Measurements from ENCODE around the gene SLCO4A1.
A peak's percentile ranks its signal among the peaks of the same experiment; 100 is the strongest.

The SLCO4A1 gene

DNA sequence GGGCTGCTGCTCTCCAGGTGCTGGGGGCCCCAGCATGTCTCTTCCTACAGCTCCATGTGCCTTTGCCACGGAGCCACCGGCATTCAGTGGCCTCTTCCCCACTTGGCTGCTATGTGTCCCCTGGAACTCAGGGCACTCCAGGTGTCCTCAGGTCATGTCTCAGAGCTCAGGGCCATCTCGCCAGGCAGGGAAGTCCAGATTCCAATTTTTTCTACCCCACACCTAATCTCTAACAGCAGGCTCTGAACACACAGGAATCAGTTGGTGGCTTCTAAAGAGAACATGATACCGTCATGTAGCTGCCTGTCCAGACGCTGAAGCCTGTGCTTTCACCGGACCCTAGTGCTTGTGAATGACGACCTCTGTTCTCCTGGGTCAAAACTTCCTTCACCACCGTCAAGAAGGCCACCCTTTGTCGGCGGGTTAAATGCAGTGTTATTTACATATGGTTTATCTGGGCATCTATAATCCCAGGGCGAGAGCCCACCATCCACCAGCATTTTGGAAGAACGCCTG lies 4.2 kb upstream of the SLCO4A1 start:
- DNase-seq (ENCODE audit: low spot score), result no peak

DNA sequence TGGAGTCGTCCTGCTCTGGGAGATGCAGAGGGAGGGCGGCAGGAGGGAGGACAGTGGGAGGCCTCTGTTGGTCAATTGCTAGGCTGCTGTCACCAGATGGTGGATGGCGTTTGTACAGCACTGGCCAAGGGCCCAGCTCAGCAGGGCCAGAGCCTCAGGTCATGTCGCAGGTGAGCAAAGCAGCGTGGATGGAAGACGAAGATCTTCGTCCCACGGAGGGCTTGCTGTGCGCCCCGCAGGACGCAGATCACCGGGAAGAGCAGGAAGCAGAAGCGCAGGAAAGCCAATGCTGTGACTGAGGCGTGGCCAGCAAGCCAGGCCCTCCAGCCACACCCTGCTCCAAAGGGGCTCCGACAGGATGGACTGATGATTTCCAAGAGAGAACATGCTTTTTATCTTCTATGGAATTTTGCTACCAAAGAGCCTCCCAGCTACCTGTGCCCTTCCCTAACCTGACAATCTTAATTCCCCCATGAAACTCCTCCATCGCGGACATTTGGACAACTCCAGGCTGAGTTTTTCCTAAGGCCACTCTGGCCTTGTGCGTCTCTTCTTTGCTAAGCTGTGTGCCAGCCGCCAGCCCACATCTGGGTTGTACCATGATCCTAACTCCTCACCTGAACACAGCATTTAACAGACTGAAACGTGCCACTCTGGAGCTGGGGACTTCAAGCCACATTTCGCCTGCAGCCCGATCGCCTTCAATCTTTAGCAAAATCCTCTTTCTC lies 3.5 kb upstream of the SLCO4A1 start:
- DNase-seq (ENCODE audit: low spot score), result no peak

GRCh38 chr20:62639765-62640164 lies 2.5 kb upstream of the SLCO4A1 start:
- no peak for DNase-seq (ENCODE audit: low spot score)

DNA sequence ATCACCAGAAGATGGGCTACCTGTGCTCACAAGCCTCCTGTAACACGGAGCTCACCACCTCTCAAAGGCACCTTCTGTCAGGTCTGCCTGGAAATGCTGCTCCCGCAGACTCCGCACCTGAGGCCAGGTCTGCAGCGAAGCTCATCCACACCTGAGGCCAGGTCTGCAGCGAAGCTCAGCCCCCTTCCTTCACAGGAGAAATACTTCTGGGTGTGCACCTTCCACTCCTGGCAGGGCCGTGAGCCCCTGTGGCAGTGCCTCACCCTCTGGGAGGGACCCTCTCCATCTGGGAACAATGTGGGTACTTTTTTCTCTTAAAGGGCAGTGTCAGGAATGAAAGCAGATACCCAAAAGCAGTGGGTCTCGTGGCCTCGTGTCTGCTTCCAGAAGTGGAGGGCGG lies 1.4 kb upstream of the SLCO4A1 start:
- no peak for DNase-seq (ENCODE audit: low spot score)

DNA sequence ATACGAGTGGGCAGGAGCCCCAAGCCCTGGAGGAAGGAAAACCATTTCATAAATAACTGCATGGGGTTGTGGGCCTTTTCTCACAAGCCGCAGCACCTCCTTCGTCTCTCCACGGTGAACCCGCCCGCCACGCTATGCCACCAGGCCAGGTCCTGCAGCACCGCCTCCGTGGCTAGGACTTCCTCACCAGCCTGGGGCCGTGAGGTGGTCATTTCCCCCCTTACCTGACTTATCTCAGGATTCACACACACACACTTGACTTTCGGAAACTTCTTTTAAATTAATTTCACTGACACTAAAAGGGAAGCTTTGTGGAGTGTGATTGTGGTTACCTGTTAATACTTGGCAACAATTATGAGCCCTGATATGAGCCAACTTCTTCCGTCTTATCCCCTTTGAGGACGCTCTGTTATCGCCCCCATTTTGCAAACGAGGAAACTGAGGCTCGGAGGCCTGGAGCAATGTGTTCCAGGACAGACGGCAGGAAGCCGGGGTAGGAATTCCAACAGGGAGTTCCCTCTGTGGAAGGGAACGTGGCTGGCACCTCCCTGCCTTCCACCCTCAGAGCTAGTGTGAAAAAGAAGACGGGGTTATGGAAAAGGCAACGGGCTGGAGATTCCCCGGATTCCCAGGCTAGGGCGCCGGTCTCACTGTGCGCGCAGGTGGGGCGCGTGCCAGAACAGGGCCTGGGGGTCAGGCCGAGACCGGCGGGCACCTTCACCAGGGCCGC lies 817 bp upstream of the SLCO4A1 start:
- DNase-seq (ENCODE audit: low spot score), result peak; percentile 16

DNA sequence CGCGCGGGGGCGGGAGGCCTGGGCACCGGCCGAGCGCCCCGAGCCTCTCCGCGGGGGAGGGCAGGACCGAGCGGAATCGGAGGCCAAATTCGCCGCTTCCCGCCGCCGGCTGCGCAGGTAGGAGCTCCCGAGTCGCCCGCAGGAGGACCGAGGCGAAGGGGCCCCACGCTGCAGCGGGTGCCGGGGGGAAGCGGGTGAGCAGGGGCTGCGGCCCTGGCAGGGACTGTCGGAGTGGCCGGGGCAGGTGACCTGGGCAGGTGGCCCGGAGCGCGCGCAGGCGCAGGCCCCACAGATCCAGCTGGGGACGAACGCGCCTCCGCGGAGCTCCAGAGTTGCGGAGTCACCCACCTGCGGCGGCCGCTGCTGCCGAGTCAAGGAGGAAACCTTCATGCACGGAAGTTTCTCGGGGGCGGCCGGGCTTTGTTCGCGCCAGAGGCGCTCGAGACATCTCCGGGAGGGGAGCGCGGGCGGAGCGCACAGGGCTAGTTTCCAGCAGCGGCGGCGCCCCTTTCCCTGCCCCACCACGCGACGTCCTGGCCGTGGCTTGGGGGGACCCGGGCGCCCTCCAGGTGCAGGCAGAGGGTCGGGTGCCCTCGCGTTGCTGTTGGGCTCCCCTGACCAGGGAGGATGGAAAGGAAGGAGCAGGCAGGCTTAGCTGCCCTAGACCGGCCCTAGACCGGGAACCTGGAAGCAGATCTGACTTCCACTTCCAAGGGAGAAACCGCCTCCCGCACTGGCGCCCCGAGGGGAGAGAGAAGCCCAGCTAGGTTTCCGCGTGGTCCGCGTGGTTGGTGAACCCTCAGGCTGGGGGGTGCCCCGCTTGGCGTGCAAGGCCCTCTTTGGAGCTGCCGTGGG lies 590 bp downstream of the SLCO4A1 start:
- DNase-seq (ENCODE audit: low spot score), result peak; percentile 70

DNA sequence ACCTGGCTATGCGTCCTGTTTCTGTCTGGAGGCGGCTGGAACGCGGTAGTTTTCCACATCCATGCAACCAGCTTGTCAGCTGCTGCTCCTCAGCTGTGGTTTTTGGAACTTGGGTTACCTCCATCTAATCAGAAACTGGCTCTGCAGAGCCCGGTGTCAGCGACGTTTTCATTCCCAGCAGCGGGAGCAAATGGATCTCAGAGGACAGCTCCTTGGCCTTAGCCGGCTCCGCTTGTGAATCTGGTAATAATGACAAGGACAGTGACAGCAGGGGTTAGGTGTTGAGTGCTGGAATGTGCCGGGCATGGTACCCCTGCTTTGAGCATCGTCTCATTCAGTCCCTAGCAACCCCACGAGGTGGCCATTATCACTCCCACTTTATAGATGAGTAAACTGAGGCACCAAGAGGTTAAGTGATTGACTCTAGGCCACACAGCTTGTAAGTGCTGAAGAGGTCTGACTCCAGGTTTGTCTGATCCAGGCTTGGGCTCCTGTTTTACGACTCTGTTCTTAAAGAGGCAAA lies 1.3 kb downstream of the SLCO4A1 start:
- no peak for DNase-seq (ENCODE audit: low spot score)

GRCh38 chr20:62644044-62644795 lies 1.9 kb downstream of the SLCO4A1 start:
- no peak for DNase-seq (ENCODE audit: low spot score)

DNA sequence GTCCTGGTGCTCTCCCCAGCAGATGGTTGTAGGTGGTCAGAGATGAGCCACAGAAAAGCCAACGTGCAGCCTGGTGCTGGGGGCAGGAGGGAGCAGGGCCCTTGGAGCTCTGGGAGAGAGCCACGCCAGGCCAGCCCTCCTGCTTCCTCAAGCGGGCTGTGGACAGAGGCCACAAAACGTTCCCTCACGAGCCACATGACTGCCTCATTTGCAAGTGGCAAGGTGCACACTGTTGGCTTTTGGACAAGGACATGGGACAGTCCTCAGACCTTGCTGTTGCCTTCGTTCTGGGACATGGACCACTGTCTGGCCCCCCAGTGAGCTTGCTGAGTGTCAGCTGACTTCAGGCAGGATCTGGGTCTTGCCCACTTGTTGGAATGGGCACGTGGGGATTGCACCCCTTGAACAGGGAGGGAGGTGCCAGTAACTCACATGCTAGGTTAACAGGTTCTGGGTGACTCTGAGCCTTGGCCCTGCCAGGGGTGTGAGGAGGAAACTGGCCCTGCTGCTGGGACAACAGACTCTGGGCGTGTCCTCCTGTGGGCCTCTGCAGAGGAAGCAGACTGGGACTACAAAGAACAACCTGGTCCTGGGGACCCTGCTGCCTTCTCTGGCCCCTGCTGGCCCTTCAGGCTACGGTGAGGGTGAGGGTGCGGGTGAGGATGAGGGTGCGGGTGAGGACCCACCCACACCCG lies 2.6 kb downstream of the SLCO4A1 start:
- no peak for DNase-seq (ENCODE audit: low spot score)

DNA sequence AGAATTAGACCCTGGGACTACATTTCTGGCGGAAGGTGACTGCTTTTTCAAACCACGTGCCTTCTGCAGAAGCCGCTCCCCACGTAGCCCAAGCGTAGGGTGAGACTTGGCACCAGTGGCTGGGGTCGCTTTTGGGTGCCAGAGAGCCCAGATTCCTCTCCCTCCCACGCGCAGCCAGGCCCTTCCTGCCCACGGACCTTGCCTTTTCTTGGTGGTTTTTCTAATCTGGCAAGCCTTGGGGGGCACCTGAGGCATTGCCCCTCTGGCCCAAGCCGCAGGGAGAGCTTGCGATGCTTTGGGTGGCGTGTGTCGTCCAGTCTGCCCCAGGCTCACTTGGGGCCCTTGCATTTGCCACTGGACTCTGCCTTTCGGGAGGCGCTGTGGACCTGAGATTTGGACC lies 3.3 kb downstream of the SLCO4A1 start:
- DNase-seq (ENCODE audit: low spot score), result no peak

DNA sequence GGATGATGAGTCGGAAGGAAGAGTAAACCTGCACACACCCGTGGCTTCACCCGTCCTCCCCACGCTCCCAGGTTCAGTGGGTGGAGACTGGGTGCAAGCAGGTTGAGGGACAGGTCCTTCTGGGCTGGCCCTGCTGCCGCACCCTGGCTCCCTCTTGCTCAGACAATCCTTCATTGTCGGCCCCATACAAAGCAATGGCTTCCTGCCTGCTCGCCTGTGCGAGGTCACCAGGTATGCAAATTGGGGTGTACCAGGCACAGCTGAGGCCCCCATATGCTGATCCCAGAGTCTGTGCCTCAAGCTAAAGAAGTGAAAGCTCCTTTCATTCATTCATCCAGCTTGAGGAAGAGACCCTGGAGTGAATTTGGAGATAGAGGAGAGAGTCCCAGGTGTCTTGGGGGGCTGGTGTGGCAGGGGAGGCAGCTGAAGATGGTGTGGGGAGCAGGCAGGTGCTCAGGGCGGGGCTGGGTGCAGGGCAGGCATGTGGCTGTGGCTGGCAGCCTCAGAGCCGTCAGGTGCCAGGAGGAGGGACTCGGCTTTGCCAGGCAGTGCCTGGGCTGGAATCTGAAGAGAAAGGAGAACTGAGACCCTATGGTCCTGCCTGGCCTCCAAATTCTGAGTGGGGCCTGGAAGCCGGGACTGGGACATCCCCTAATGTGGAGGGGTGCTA lies 4.7 kb downstream of the SLCO4A1 start:
- DNase-seq (ENCODE audit: low spot score), result peak; percentile 40

DNA sequence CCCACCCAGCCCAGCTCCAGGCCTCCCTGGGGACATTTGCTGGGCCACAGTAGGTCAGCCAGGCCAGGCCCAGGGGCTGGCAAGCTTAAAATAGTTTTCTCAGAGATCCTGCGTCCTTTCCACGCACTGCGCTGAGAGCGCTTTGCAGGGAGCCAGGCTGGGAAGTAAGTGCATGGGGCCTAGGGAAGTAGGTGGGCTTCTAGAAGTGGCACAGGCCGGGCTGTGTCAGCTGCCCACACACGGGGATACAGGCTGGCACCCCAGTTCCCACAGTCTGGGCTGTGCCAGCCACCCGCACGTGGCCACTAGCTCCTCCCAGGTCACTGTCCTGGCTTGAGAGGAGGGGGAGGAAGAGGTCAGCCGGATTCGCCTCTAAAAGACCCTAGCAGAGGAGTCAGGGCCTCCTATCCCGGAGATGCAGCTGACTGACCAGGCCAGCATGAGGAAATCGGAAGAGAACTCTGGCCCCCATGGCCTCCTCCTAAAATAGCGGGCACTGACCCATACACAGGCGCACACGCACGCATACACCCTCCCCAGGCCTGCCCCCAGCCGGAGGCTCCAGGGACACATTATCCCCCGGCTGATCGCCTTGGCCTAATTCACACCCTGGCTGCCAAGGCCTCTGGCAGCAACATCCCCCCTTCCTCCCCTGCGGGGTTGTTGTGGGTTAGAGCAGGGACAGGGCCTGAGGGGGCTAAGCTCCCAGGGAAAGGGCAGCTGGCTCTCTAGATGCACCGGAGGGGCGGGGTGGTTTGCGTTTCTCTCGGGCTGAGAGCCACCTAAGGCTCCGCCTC lies 5.4 kb downstream of the SLCO4A1 start:
- DNase-seq (ENCODE audit: low spot score), result no peak

- DNase-seq (ENCODE audit: low spot score), result no peak
These were observed 6.2 kb downstream of the SLCO4A1 start for GRCh38 chr20:62648318-62648995.

GRCh38 chr20:62649140-62649539 lies 6.8 kb downstream of the SLCO4A1 start:
- no peak for DNase-seq (ENCODE audit: low spot score)

DNA sequence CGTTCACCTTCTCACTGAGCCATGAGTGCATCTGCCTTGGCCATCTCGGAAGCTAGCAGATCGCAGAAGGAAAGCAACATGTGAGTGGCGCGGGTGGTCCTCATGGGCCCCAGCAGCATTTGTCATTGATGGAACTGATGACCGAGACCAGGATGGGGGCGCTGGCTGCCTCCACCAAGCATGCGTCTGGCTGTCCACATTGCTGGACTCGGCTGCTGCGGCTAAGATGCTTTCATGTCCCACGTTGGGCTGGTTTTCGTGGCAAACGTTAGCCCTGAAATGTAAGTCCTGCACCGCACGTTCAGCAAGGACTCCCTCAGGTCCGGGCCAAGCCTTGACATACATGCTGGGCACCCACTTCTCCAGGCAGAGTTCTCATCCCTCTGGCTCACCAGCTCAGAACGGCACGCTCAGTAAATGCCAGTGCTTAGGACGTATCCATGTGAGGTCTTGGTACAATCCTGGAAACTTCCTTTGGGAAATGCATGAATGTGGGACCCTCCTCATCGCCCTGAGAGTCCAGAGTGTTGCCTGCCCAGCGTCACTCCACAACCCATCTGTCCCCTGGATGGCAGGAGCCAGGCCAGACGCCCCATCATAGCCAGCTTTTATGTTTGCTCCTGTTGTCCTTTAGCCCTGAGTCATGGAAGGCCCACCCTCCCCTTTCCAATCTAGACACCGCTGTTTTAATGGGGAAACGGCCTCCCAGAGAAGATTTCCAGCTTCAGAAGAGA lies 8.4 kb downstream of the SLCO4A1 start:
- DNase-seq (ENCODE audit: low spot score), result no peak

DNA sequence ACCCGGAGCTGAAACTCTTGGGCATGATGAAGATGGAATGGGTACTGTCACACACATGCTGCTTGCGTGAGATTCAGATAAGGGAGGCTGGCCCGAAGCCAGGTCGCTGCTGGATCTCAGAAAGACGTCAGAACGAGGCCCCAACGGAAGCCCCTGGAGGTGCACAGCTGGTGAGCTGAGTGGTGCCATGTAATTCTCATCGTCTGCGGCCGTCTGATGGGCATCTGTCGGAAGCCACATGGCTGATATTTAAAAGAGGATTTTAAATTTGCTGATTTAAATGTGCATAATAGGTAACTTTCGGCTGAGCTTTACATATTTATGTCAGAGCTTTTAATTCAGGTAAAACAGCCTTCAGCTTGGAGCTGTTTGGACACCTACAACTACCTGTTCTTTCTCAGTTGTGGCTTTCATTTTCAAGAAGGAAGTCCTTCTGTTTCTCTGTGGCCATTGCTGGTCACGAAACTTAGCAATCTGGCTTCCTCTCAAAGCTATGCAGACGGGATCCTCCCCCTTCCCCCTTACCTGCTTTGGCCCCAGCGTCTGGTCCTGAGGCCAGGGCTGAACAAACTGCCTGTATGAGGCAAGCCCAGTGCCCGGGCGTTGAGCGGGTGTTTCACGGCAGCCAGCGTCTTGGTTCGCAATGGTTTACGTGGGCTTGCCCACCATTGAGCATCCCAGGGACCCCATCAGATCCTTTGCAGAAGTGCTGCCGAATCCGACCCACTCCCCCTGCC lies 9.2 kb downstream of the SLCO4A1 start:
- DNase-seq (ENCODE audit: low spot score), result peak; percentile 86
